Measurements from ENCODE around the gene HBE1. TPM values are rescaled to one million over a fixed set of nuclear protein-coding genes. Genes with fewer than 3 reads are reported as not detected.

Gene HBE1
- total RNA-seq, 1 donor from 2014 or later: not detected

GRCh38 chr11:5238486-5238885 lies 31.3 kb downstream of the HBE1 start:
- Mint-ChIP-seq H3K4me1 (ENCODE audit: low read depth) (peaks cover 2% of the 10 kb centered on the region), H3K4me3 (ENCODE audit: low read depth) (no peak overlapping the region), H3K27me3 (no peaks in the 10 kb centered on the region), H3K27ac (no peak overlapping the region), H3K36me3 (ENCODE audit: insufficient read depth) (no peaks in the 10 kb centered on the region), H3K9me3 (ENCODE audit: low read depth) (no peaks in the 10 kb centered on the region)
- TF ChIP-seq, protein P1, sequence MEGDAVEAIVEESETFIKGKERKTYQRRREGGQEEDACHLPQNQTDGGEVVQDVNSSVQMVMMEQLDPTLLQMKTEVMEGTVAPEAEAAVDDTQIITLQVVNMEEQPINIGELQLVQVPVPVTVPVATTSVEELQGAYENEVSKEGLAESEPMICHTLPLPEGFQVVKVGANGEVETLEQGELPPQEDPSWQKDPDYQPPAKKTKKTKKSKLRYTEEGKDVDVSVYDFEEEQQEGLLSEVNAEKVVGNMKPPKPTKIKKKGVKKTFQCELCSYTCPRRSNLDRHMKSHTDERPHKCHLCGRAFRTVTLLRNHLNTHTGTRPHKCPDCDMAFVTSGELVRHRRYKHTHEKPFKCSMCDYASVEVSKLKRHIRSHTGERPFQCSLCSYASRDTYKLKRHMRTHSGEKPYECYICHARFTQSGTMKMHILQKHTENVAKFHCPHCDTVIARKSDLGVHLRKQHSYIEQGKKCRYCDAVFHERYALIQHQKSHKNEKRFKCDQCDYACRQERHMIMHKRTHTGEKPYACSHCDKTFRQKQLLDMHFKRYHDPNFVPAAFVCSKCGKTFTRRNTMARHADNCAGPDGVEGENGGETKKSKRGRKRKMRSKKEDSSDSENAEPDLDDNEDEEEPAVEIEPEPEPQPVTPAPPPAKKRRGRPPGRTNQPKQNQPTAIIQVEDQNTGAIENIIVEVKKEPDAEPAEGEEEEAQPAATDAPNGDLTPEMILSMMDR (IDR thresholded peaks at IDR 0.05; ENCODE audit: unreplicated experiment): no peak
- no peak for DNase-seq (ENCODE audit: low spot score, unreplicated experiment)

DNA sequence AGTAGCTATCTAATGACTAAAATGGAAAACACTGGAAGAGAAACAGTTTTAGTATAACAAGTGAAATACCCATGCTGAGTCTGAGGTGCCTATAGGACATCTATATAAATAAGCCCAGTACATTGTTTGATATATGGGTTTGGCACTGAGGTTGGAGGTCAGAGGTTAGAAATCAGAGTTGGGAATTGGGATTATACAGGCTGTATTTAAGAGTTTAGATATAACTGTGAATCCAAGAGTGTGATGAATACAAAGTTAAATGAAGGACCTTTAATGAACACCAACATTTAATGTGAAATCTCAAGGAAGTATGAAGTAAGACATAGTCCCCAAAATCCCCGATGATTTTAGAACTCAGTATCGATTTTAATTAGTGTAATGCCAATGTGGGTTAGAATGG lies 32.3 kb downstream of the HBE1 start:
- Mint-ChIP-seq H3K9me3 (ENCODE audit: low read depth) (no peaks in the 10 kb centered on the region), H3K36me3 (ENCODE audit: insufficient read depth) (no peaks in the 10 kb centered on the region), H3K27me3 (no peaks in the 10 kb centered on the region), H3K4me1 (ENCODE audit: low read depth) (peaks cover 2% of the 10 kb centered on the region), H3K4me3 (ENCODE audit: low read depth) (no peak overlapping the region), H3K27ac (no peak overlapping the region)
- TF ChIP-seq, protein P1 (IDR thresholded peaks at IDR 0.05; ENCODE audit: unreplicated experiment): no peak
- DNase-seq (ENCODE audit: low spot score, unreplicated experiment): no peak

DNA sequence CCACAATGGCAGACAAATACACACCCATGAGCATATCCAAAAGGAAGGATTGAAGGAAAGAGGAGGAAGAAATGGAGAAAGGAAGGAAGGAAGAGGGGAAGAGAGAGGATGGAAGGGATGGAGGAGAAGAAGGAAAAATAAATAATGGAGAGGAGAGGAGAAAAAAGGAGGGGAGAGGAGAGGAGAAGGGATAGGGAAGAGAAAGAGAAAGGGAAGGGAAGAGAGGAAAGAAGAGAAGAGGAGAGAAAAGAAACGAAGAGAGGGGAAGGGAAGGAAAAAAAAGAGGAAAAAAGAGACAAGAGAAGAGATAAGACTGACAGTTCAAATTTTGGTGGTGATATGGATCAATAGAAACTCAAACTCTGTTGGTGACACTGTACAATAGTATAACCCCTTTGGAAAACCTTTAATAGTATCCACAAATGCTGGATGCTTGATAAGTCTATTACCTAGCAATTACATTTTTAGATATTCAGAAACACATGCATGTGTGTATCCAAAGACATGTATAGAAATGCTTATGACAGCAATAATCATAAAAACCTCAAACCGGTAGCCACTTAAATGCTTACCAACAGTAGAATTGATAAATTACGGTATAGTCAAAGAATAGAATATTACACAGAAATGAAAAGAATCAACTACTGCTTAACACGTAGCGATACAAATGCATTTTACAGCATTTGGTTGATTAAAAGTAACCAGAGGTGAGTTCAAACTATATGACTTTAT lies 34.2 kb downstream of the HBE1 start:
- no peaks in the 10 kb centered on the region for H3K27me3 Mint-ChIP-seq
- H3K27ac Mint-ChIP-seq: no peak overlapping the region
- TF ChIP-seq, protein P1 (IDR thresholded peaks at IDR 0.05; ENCODE audit: unreplicated experiment): no peak
- DNase-seq (ENCODE audit: low spot score, unreplicated experiment): no peak
- H3K4me1 Mint-ChIP-seq (ENCODE audit: low read depth): peaks cover 2% of the 10 kb centered on the region
- H3K4me3 Mint-ChIP-seq (ENCODE audit: low read depth): no peak overlapping the region
- no peaks in the 10 kb centered on the region for H3K9me3 Mint-ChIP-seq (ENCODE audit: low read depth)
- no peaks in the 10 kb centered on the region for H3K36me3 Mint-ChIP-seq (ENCODE audit: insufficient read depth)

DNA sequence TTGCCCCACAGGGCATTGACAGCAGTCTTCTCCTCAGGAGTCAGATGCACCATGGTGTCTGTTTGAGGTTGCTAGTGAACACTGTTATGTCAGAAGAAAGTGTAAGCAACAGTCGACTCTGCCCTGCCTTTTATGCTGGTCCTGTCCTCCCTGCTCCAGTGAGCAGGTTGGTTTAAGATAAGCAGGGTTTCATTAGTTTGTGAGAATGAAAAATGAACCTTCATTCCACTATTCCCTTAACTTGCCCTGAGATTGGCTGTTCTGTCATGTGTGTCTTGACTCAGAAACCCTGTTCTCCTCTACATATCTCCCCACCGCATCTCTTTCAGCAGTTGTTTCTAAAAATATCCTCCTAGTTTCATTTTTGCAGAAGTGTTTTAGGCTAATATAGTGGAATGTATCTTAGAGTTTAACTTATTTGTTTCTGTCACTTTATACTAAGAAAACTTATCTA lies 35.3 kb downstream of the HBE1 start, which contains the start of gene HBD:
Gene HBD (minus strand): TSS at position 103 of the 454 bp plus-strand sequence. CDS start 50 bp downstream, at position 53.
- TF ChIP-seq, protein P1 (IDR thresholded peaks at IDR 0.05; ENCODE audit: unreplicated experiment): no peak
- DNase-seq (ENCODE audit: low spot score, unreplicated experiment): no peak
- H3K27me3 Mint-ChIP-seq: no peaks in the 10 kb centered on the region
- no peak within 1 kb of the TSS for H3K27ac Mint-ChIP-seq
- H3K9me3 Mint-ChIP-seq (ENCODE audit: low read depth): no peaks in the 10 kb centered on the region
- H3K4me3 Mint-ChIP-seq (ENCODE audit: low read depth): no peak within 1 kb of the TSS
- peaks cover 2% of the 10 kb centered on the region for H3K4me1 Mint-ChIP-seq (ENCODE audit: low read depth)
- H3K36me3 Mint-ChIP-seq (ENCODE audit: insufficient read depth): no peaks in the 10 kb centered on the region

DNA sequence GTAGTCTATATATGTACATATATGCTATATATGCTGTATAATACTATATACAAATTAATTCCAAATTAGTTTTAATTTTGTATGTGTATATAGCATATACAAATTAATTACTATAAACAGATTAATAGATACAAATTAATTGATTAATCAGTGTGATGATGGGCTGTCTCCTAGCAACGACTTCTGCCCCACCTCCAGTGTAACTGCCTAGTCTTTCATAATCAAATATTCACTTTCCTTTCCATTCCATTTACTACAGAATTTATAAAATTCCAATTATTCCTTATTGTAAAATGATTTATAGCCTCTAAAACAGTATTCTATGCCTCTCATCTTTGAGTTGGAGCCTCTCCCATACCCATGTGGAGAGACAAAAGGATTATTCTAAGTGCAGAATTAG lies 36.4 kb downstream of the HBE1 start:
- no peaks in the 10 kb centered on the region for H3K9me3 Mint-ChIP-seq (ENCODE audit: low read depth)
- H3K4me3 Mint-ChIP-seq (ENCODE audit: low read depth): no peak overlapping the region
- no peak for DNase-seq (ENCODE audit: low spot score, unreplicated experiment)
- no peaks in the 10 kb centered on the region for H3K36me3 Mint-ChIP-seq (ENCODE audit: insufficient read depth)
- H3K27ac Mint-ChIP-seq: no peak overlapping the region
- TF ChIP-seq, protein P1 (IDR thresholded peaks at IDR 0.05; ENCODE audit: unreplicated experiment): no peak
- H3K27me3 Mint-ChIP-seq: no peaks in the 10 kb centered on the region
- H3K4me1 Mint-ChIP-seq (ENCODE audit: low read depth): peaks cover 2% of the 10 kb centered on the region

Measured in progenitor cell of endocrine pancreas (in vitro differentiated cells).